D721Med (cell line): ENCODE results near the gene KCNT1.

Source experiments
- DNase-seq: peaks from one replicate; pipeline ENCODE4 v3.0.0; 2011; ENCODE audit warnings: low spot score; ENCODE audit not compliant: insufficient read length
- FAIRE-seq: peaks from 2 replicates; lab custom pipeline; 2011; peaks lifted over from hg19 to GRCh38; lab: Jason Lieb, UNC
- CTCF ChIP-seq: IDR thresholded peaks from 2 replicates; pipeline ENCODE4 v1.5.1; 2012; ENCODE audit warnings: mild to moderate bottlenecking, control low read depth; ENCODE audit not compliant: insufficient read depth; ENCODE audit errors: missing control alignments

KCNT1 gene

GRCh38 chr9:135777623-135778177, 75.7 kb downstream of the KCNT1 start:
- FAIRE-seq (no peak), DNase-seq (no peak)
- TF ChIP-seq CTCF = no peak

GRCh38 chr9:135778421-135778820, 76.4 kb downstream of the KCNT1 start:
- FAIRE-seq (no peak), DNase-seq (no peak)
- no peak for TF ChIP-seq CTCF

GRCh38 chr9:135779571-135779970, 77.6 kb downstream of the KCNT1 start:
- TF ChIP-seq CTCF = no peak
- FAIRE-seq (no peak), DNase-seq (no peak)

- no peak for FAIRE-seq
- no peak for TF ChIP-seq CTCF
- DNase-seq = no peak
These were observed 78.1 kb downstream of the KCNT1 start for GRCh38 chr9:135780086-135780485.

GRCh38 chr9:135780626-135781025, 78.6 kb downstream of the KCNT1 start:
- DNase-seq (no peak), FAIRE-seq (no peak)
- no peak for TF ChIP-seq CTCF

- no peak for FAIRE-seq
- TF ChIP-seq CTCF = no peak
- DNase-seq = no peak
These were observed 81.0 kb downstream of the KCNT1 start for GRCh38 chr9:135782946-135783345.

- no peak for FAIRE-seq
- no peak for DNase-seq
- TF ChIP-seq CTCF = no peak
These were observed 81.7 kb downstream of the KCNT1 start for GRCh38 chr9:135783540-135784245.
